ENCODE measurements around the gene CPSF3. TPM values are rescaled to one million over a fixed set of nuclear protein-coding genes. Genes with fewer than 3 reads are reported as not detected.

CPSF3 gene
- total RNA-seq, 1 experiment from 2014 or later, result 95.5 TPM

GRCh38 chr2:9420495-9420894 is 3.0 kb upstream of the CPSF3 start:
- Histone ChIP-seq H4K20me1 (ENCODE audit: control insufficient read depth, insufficient read depth, insufficient read length) (no peaks in the 10 kb centered on the region), H4K5ac (ENCODE audit: insufficient read length, low read depth, low read length) (no peak overlapping the region), H3K9me3 (ENCODE audit: control insufficient read depth, low read depth, low read length) (no peaks in the 10 kb centered on the region), H3K4ac (ENCODE audit: low read depth, low read length) (no peak overlapping the region), H2BK20ac (ENCODE audit: low read depth, low read length, poor library complexity, severe bottlenecking) (no peak overlapping the region), H3K56ac (ENCODE audit: insufficient read length, low read depth, low read length) (no peak overlapping the region), H3K79me1 (ENCODE audit: insufficient read depth, low read depth, low read length, poor library complexity, severe bottlenecking) (no peaks in the 10 kb centered on the region), H3K9ac (ENCODE audit: extremely low read depth, insufficient read length, low read length) (no peak overlapping the region), H3K27ac (ENCODE audit: insufficient read length, low read depth, low read length) (no peak overlapping the region), H3K14ac (ENCODE audit: insufficient read depth, low read length) (no peak overlapping the region), H3K23me2 (ENCODE audit: insufficient read length, low read depth, low read length, poor library complexity, severe bottlenecking) (peaks cover 13% of the 10 kb centered on the region), H3K4me2 (ENCODE audit: insufficient read depth, insufficient read length, low read length) (no peak overlapping the region), H3K18ac (ENCODE audit: insufficient read length, low read depth, low read length) (no peak overlapping the region), H4K8ac (replicated peaks; ENCODE audit: insufficient read length, low read depth, low read length) (no peak overlapping the region), H2AK5ac (ENCODE audit: insufficient read length, low read length) (no peak overlapping the region), H2AFZ (ENCODE audit: low read length) (no peak overlapping the region), H2BK15ac (ENCODE audit: low read depth, low read length) (no peak overlapping the region), H2BK120ac (ENCODE audit: low read depth, low read length, poor library complexity, severe bottlenecking) (no peak overlapping the region), H3K23ac (ENCODE audit: insufficient read length, low read depth, low read length) (no peak overlapping the region), H3K79me2 (ENCODE audit: insufficient read depth, low read length) (peaks cover 2% of the 10 kb centered on the region; the same call in 1 of the 2 replicates), H3K4me1 (ENCODE audit: insufficient read depth, low read length) (no peaks in the 10 kb centered on the region), H2BK12ac (ENCODE audit: insufficient read length, low read depth, low read length) (no peak overlapping the region), H3K27me3 (ENCODE audit: insufficient read depth, low read length) (no peaks in the 10 kb centered on the region), H2BK5ac (ENCODE audit: insufficient read length, low read length) (no peak overlapping the region), H3T11ph (ENCODE audit: low read length) (no peak overlapping the region), H4K91ac (ENCODE audit: insufficient read length, low read depth, low read length) (no peak overlapping the region)
- no peak overlapping the region for H3K27ac Mint-ChIP-seq
- DNase-seq, result no peak
- peaks cover 10% of the 10 kb centered on the region for H3K27me3 Mint-ChIP-seq (ENCODE audit: low read depth)
- WGBS (ENCODE audit: extremely low coverage, insufficient read length, low lambda C conversion rate), result no CpG with 5 or more reads among the region's 10 CpGs
- H3K36me3 Mint-ChIP-seq (ENCODE audit: insufficient read depth in 1 of 3, low read depth in 3 of 3), result no peaks in the 10 kb centered on the region; a peak in 1 of 7 replicates
- no peaks in the 10 kb centered on the region for H3K9me3 Mint-ChIP-seq
- H3K4me1 Mint-ChIP-seq, result peaks cover 9 to 11% of the 10 kb centered on the region in 2 experiments
- TF ChIP-seq CTCF (conservative IDR thresholded peaks at IDR 0.05), result no peak
- H3K4me3 Mint-ChIP-seq, result no peak overlapping the region; a peak in 1 of 5 replicates
